GM21786 (cell line): ENCODE results near the gene ELMO3.

Source experiments
- ATAC-seq: cut with Tn5 transposase; IDR thresholded peaks from one replicate; pipeline ENCODE4 v1.9.1; 2021; ENCODE audit not compliant: unreplicated experiment

Gene ELMO3

GRCh38 chr16:67181346-67181745 lies 17.6 kb upstream of the ELMO3 start:
- no peak for ATAC-seq

- no peak for ATAC-seq
These were observed 16.6 kb upstream of the ELMO3 start for GRCh38 chr16:67182288-67182687.

GRCh38 chr16:67183284-67183626 lies 15.7 kb upstream of the ELMO3 start:
- no peak for ATAC-seq

- peak; percentile 94 for ATAC-seq
These were observed 15.1 kb upstream of the ELMO3 start, which contains the start of gene MATCAP1 for GRCh38 chr16:67183627-67184452. MATCAP1 (minus strand) TSS chr16:67183963; CDS start chr16:67180610, 3,353 bp downstream.

GRCh38 chr16:67184453-67184994 lies 14.4 kb upstream of the ELMO3 start:
- no peak for ATAC-seq

GRCh38 chr16:67184995-67185650 lies 13.8 kb upstream of the ELMO3 start:
- ATAC-seq, result peak; percentile 20

- no peak for ATAC-seq
These were observed 13.2 kb upstream of the ELMO3 start for GRCh38 chr16:67185651-67186134.

- no peak for ATAC-seq
These were observed 12.4 kb upstream of the ELMO3 start for GRCh38 chr16:67186550-67186950.

GRCh38 chr16:67187175-67187890 lies 11.6 kb upstream of the ELMO3 start:
- ATAC-seq, result no peak

GRCh38 chr16:67188323-67188722 lies 10.6 kb upstream of the ELMO3 start:
- no peak for ATAC-seq

GRCh38 chr16:67188798-67189197 lies 10.1 kb upstream of the ELMO3 start:
- ATAC-seq, result no peak

GRCh38 chr16:67190041-67190440 lies 8.9 kb upstream of the ELMO3 start, which contains the start of gene EXOC3L1:
EXOC3L1 (minus strand) TSS chr16:67190136; CDS start chr16:67189676, 460 bp downstream.
- no peak for ATAC-seq

GRCh38 chr16:67190448-67191399 lies 8.2 kb upstream of the ELMO3 start:
- no peak for ATAC-seq

- no peak for ATAC-seq
These were observed 7.4 kb upstream of the ELMO3 start for GRCh38 chr16:67191411-67191994.

- ATAC-seq, result peak; percentile 93
These were observed 6.8 kb upstream of the ELMO3 start, which contains the start of gene E2F4 for GRCh38 chr16:67191995-67192681. E2F4 (plus strand) TSS chr16:67192155; CDS start chr16:67192228, 73 bp downstream.

GRCh38 chr16:67192781-67193361 lies 6.1 kb upstream of the ELMO3 start:
- ATAC-seq, result no peak

GRCh38 chr16:67193536-67193935 lies 5.4 kb upstream of the ELMO3 start:
- ATAC-seq, result no peak

- no peak for ATAC-seq
These were observed 4.7 kb upstream of the ELMO3 start for GRCh38 chr16:67194260-67194659.

GRCh38 chr16:67195676-67196075 lies 3.3 kb upstream of the ELMO3 start:
- ATAC-seq, result no peak
